Activated CD4-positive, alpha-beta T cell treated with anti-CD3 and anti-CD28 coated beads, Interleukin-10, Interleukin-2, amounts not matched to agents 100 ng/mL and 50 ng/mL, durations not matched to agents 16 hours and 8 hours (primary cell): Measurements from ENCODE around the gene PLPPR1.
A peak's percentile ranks its signal among the peaks of the same experiment; 100 is the strongest.
"Not testable (repeated sequence)": the region's sequence is repeated elsewhere in the genome, so short reads cannot be mapped to it uniquely, and the experiment has no call there.

Experiments used
- DNase-seq: peaks from one replicate; pipeline ENCODE4 v3.0.0-alpha.2; 2020

PLPPR1 gene

GRCh38 chr9:101225271-101225670 lies 196.7 kb downstream of the PLPPR1 start:
- no peak for DNase-seq

- DNase-seq: no peak
These were observed 197.6 kb downstream of the PLPPR1 start for GRCh38 chr9:101226161-101226560.

GRCh38 chr9:101226803-101227202 lies 198.3 kb downstream of the PLPPR1 start:
- DNase-seq: no peak

- DNase-seq: no peak
These were observed 201.1 kb downstream of the PLPPR1 start for GRCh38 chr9:101229606-101230005.

GRCh38 chr9:101232405-101232977 lies 204.0 kb downstream of the PLPPR1 start:
- DNase-seq: no peak

GRCh38 chr9:101235105-101235866 lies 206.8 kb downstream of the PLPPR1 start:
- DNase-seq: peak; percentile 2

- no peak for DNase-seq
These were observed 214.1 kb downstream of the PLPPR1 start for GRCh38 chr9:101242651-101243050.

GRCh38 chr9:101246691-101247090 lies 218.2 kb downstream of the PLPPR1 start:
- DNase-seq: no peak

GRCh38 chr9:101247297-101247696 lies 218.8 kb downstream of the PLPPR1 start:
- DNase-seq: no peak

GRCh38 chr9:101254733-101255433 lies 226.4 kb downstream of the PLPPR1 start:
- no peak for DNase-seq

- no peak for DNase-seq
These were observed 236.2 kb downstream of the PLPPR1 start for GRCh38 chr9:101264727-101265126.

GRCh38 chr9:101265261-101265660 lies 236.7 kb downstream of the PLPPR1 start:
- DNase-seq: no peak

- DNase-seq: peak; percentile 1
These were observed 239.9 kb downstream of the PLPPR1 start for GRCh38 chr9:101268426-101268825.

GRCh38 chr9:101269591-101270283 lies 241.2 kb downstream of the PLPPR1 start:
- no peak for DNase-seq

GRCh38 chr9:101270302-101270701 lies 241.8 kb downstream of the PLPPR1 start:
- no peak for DNase-seq

- DNase-seq: no peak
These were observed 242.6 kb downstream of the PLPPR1 start for GRCh38 chr9:101271102-101271501.

- no peak for DNase-seq
These were observed 246.6 kb downstream of the PLPPR1 start for GRCh38 chr9:101274971-101275768.

GRCh38 chr9:101275769-101276250 lies 247.3 kb downstream of the PLPPR1 start:
- DNase-seq: no peak

GRCh38 chr9:101291043-101291442 lies 262.5 kb downstream of the PLPPR1 start:
- not testable (repeated sequence) for DNase-seq

- no peak for DNase-seq
These were observed 271.4 kb downstream of the PLPPR1 start for GRCh38 chr9:101299901-101300300.

- no peak for DNase-seq
These were observed 278.5 kb downstream of the PLPPR1 start for GRCh38 chr9:101307051-101307450.

- no peak for DNase-seq
These were observed 279.1 kb downstream of the PLPPR1 start for GRCh38 chr9:101307524-101308213.
